Stomach (tissue), 4 donors: ENCODE measurements around the gene PSMD3.

ENCODE experiments used
- CTCF ChIP-seq, 7 experiments: fragments of 450-650 bp in 4 of 7; fragments of 200-600 bp in 3 of 7; sonication (generic) in 3 of 7; IDR thresholded peaks; one replicate each; pipeline ENCODE4 v1.5.1; 2016 to 2019; ENCODE audit warnings: antibody characterized with exemption in 7 of 7, control low read depth in 2 of 7, mild to moderate bottlenecking in 1 of 7
- EP300 ChIP-seq: sonication (generic); formaldehyde crosslinking; IDR thresholded peaks from one replicate; pipeline ENCODE4 v1.6.1; 2017; ENCODE audit warnings: antibody characterized with exemption
- POLR2A ChIP-seq, 4 donors: fragments of 450-650 bp; IDR thresholded peaks; one replicate each; pipeline ENCODE4 v1.6.1; 2016; ENCODE audit warnings: antibody characterized with exemption in 4 of 4, control low read depth in 2 of 4, mild to moderate bottlenecking in 1 of 4, moderate library complexity in 1 of 4
- POLR2AphosphoS5 ChIP-seq, 3 donors: sonication (generic); formaldehyde crosslinking; IDR thresholded peaks; one replicate each; pipeline ENCODE4 v1.6.1; 2016; ENCODE audit warnings: antibody characterized with exemption in 3 of 3

DNA sequence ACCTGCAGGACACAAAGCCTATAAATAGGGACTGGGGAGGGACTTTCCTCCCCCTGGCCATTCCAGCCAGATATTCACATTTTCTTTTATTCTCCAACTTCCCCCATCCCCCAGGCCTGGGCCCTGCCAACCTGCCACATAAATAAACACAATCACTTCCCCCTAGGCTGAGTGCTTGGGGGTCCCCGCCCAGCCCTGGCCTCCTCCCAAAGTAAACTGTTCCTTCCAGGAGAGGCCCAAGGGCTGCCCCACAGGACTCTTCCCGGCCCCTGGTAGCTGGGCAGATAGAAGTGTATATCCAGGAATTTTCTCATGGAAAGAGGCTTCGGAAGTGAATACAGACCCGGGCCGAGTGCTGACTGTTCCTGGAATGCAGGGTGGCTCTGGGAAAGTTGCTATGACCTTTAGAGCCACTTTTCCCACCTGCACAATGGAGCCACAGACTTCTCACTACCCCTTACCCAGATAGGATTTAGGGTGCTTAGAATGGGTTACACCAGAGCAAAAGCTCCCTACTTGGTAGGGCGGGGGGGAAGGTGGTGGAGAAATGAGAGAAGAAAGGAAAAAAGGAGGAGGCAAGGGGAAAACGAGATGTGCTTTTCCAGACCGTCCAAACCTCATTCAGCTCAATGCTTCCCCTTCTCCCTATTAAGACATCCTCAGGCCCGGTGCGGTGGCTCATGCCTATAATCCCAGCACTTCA is 43.1 kb downstream of the PSMD3 start:
- TF ChIP-seq CTCF (IDR thresholded peaks at IDR 0.05) (no peak), POLR2A (IDR thresholded peaks at IDR 0.05) (no peak), EP300 (no peak), POLR2AphosphoS5 (IDR thresholded peaks at IDR 0.05) (peak in 2 of 3 donors; percentile 8 to 26)
